Measurements from ENCODE around the gene TMEM181. TPM values are rescaled to one million over a fixed set of nuclear protein-coding genes. Genes with fewer than 3 reads are reported as not detected.

TMEM181 gene
- total and polyA plus RNA-seq, 12 donors = 8.8 to 29.1 (median 20.5) TPM

DNA sequence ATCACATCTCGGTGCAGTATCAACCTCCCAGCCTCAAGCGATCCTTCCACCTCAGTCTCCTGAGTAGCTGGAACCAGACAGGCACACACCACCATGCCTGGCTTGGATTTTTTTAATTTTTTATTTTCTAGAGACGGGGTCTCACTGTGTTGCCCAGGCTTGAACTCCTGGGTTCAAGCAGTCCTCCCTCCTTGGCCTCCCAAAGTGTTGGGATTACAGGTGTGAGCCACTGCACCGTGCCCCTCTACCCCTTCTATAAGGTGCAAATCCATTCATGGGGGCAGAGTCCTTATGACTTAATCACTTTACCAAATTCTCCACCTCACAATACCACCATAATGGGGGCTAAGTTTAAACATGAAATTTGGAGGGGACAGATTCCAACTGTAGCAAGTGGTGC lies 37.7 kb downstream of the TMEM181 start:
- DNase-seq = no peak
- no peaks in the 10 kb centered on the region for H3K9me3 ChIP-seq (replicated peaks in 1 of 3)
- H3K36me3 ChIP-seq (replicated peaks in 1 of 2) = peaks cover 0 to 9% of the 10 kb centered on the region in 2 donors
- H3K4me3 ChIP-seq = no peak overlapping the region
- TF ChIP-seq, protein P1, sequence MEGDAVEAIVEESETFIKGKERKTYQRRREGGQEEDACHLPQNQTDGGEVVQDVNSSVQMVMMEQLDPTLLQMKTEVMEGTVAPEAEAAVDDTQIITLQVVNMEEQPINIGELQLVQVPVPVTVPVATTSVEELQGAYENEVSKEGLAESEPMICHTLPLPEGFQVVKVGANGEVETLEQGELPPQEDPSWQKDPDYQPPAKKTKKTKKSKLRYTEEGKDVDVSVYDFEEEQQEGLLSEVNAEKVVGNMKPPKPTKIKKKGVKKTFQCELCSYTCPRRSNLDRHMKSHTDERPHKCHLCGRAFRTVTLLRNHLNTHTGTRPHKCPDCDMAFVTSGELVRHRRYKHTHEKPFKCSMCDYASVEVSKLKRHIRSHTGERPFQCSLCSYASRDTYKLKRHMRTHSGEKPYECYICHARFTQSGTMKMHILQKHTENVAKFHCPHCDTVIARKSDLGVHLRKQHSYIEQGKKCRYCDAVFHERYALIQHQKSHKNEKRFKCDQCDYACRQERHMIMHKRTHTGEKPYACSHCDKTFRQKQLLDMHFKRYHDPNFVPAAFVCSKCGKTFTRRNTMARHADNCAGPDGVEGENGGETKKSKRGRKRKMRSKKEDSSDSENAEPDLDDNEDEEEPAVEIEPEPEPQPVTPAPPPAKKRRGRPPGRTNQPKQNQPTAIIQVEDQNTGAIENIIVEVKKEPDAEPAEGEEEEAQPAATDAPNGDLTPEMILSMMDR (IDR thresholded peaks at IDR 0.05) = no peak
- no peak for TF ChIP-seq POLR2A (IDR thresholded peaks at IDR 0.05)
- H3K27ac ChIP-seq = no peak overlapping the region
- H3K27me3 ChIP-seq = no peaks in the 10 kb centered on the region
- H3K4me1 ChIP-seq (replicated peaks in 1 of 2) = no peaks in the 10 kb centered on the region
- 88 to 100% (median 94%) methylated on average over 4 of the region's 4 CpGs for WGBS, 4 donors
- intact Hi-C loops (cut with DNase I) = no loop called here

GRCh38 chr6:158599635-158600034 lies 39.7 kb downstream of the TMEM181 start:
- TF ChIP-seq, protein P1 (IDR thresholded peaks at IDR 0.05) = no peak
- TF ChIP-seq POLR2A (IDR thresholded peaks at IDR 0.05) = no peak
- peaks cover 0 to 7% of the 10 kb centered on the region in 2 donors for H3K4me1 ChIP-seq (replicated peaks in 1 of 2)
- 94 to 96% (median 95%) methylated on average over 15 to 18 of the region's 18 CpGs for WGBS, 4 donors
- H3K27me3 ChIP-seq = no peaks in the 10 kb centered on the region
- peaks cover 0 to 6% of the 10 kb centered on the region in 2 donors for H3K36me3 ChIP-seq (replicated peaks in 1 of 2)
- H3K4me3 ChIP-seq = no peak overlapping the region
- no peaks in the 10 kb centered on the region for H3K9me3 ChIP-seq (replicated peaks in 1 of 3)
- no peak for DNase-seq
- H3K27ac ChIP-seq = no peak overlapping the region
- intact Hi-C loops (cut with DNase I) = loop anchor here (5.0 to 10.0 kb wide), 2 partner anchors 375 to 377 kb away; no protein-coding TSS in a partner anchor

GRCh38 chr6:158603261-158604047 lies 43.6 kb downstream of the TMEM181 start:
- no peak overlapping the region for H3K27ac ChIP-seq
- peaks cover 0 to 18% of the 10 kb centered on the region in 2 donors for H3K36me3 ChIP-seq (replicated peaks in 1 of 2)
- H3K9me3 ChIP-seq (replicated peaks in 1 of 3) = no peaks in the 10 kb centered on the region
- peak in 1 of 7 donors; percentile 35 for DNase-seq
- intact Hi-C loops (cut with DNase I) = loop anchor here (5.0 to 10.0 kb wide), 2 partner anchors 379 to 381 kb away; no protein-coding TSS in a partner anchor
- no peak overlapping the region for H3K4me3 ChIP-seq
- TF ChIP-seq POLR2A (IDR thresholded peaks at IDR 0.05) = no peak
- TF ChIP-seq, protein P1 (IDR thresholded peaks at IDR 0.05) = no peak
- H3K27me3 ChIP-seq = no peaks in the 10 kb centered on the region
- 72 to 80% (median 77%) methylated on average over 12 to 15 of the region's 15 CpGs for WGBS, 4 donors
- peaks cover 0 to 7% of the 10 kb centered on the region in 2 donors for H3K4me1 ChIP-seq (replicated peaks in 1 of 2)

- no peaks in the 10 kb centered on the region for H3K9me3 ChIP-seq (replicated peaks in 1 of 3)
- peaks cover 0 to 7% of the 10 kb centered on the region in 2 donors for H3K4me1 ChIP-seq (replicated peaks in 1 of 2)
- no peaks in the 10 kb centered on the region for H3K27me3 ChIP-seq
- TF ChIP-seq, protein P1 (IDR thresholded peaks at IDR 0.05) = no peak
- TF ChIP-seq POLR2A (IDR thresholded peaks at IDR 0.05) = no peak
- peak in 1 of 7 donors; percentile 28 for DNase-seq
- no peak overlapping the region for H3K27ac ChIP-seq
- no peak overlapping the region for H3K4me3 ChIP-seq
- intact Hi-C loops (cut with DNase I) = loop anchor here (5.0 to 10.0 kb wide), 2 partner anchors 379 to 382 kb away; no protein-coding TSS in a partner anchor
- 88 to 92% (median 88%) methylated on average over 5 to 6 of the region's 6 CpGs for WGBS, 4 donors
- peaks cover 0 to 23% of the 10 kb centered on the region in 2 donors for H3K36me3 ChIP-seq (replicated peaks in 1 of 2)
Measured at GRCh38 chr6:158604048-158604406, 44.1 kb downstream of the TMEM181 start.

All from adrenal gland (tissue), 12 donors.